NCI-H1105 (cell line): ENCODE data around the gene KLK6.
"Not testable (repeated sequence)": the region's sequence is repeated elsewhere in the genome, so short reads cannot be mapped to it uniquely, and the experiment has no call there.

Source experiments
- DNase-seq: peaks from one replicate; lab custom pipeline; 2025; lab: John Stamatoyannopoulos, UW

KLK6 gene

GRCh38 chr19:50992666-50993035 is 23.3 kb upstream of the KLK6 start:
- no peak for DNase-seq

GRCh38 chr19:50984416-50984815 is 15.0 kb upstream of the KLK6 start:
- DNase-seq, result not testable (repeated sequence)

- DNase-seq, result no peak
These were observed 14.4 kb upstream of the KLK6 start, which contains the start of gene KLK7 for GRCh38 chr19:50983625-50984292. Gene KLK7 (minus strand): TSS chr19:50983917. CDS start chr19:50982399, 1,518 bp downstream.

DNA sequence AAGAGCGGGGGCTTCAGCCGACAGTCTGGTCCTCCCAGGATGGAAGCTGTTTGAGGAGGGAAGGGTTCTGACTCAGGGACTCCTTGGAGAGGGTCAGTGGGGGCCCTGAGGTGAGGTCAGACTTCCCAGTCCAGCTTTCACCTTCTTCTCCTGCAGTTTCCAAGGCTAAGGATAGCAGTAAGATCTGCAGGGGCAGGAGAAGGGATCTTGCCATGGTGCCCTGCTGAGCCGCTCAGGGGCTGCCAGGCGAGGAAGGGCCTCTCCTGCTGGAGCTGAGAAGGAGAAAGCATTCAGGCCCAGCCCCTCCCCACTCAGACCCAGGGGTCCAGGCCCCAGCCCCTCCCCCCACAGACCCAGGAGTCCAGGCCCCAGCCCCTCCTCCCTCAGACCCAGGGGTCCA is 12.8 kb upstream of the KLK6 start:
- no peak for DNase-seq

GRCh38 chr19:50981587-50982146 is 12.3 kb upstream of the KLK6 start:
- DNase-seq, result no peak

DNA sequence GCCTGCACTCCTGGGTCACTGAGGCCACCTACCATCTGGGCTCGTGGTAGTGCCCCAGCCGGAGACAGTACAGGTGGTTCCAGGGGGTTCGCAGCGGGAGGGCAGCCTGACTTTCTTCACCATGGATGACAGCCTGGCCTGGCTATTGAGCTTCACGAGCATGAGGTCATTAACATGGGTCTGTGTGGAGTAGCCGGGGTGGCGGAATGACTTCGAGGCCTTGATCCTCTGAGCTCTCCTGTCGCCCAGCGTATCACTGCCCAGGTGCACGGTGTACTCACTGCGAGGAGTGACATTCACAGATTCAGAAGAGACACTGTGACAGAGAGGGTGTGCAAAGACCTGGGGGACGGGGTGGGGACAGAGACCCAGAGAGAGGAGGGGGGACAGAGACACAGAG is 10.8 kb upstream of the KLK6 start:
- DNase-seq, result no peak

- DNase-seq, result no peak
These were observed 10.4 kb upstream of the KLK6 start for GRCh38 chr19:50979758-50980157.

DNA sequence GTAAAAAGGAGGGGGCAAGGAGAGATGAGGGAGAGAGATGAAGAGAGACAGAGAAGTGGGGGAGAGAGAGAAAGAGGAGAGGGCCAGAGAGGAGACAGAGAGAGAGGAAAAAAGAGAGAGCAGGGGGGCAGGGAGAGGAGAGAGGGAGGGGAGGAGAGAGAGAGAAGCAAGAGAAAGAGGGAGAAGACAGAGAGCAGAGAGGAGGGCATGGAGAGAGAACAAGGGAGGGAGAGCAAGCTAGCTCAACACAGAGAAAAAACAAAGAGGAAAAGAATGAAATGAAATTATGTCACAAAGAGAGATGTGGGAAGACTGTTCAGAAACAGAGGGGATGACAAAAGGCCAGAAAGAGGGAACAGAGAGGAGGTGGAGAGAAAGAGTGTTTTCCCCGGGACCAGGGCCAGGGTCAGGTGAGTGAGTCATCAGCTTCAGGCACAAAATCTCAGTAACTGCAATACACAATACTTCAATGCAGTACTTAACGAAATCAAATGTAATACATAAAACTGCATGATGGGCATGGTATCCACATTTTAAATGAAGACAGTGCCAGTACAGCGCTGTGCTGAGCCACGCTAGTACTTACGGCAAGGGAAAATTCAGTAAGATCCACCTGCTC is 9.5 kb upstream of the KLK6 start:
- DNase-seq, result no peak

GRCh38 chr19:50977626-50978025 is 8.2 kb upstream of the KLK6 start:
- no peak for DNase-seq

DNA sequence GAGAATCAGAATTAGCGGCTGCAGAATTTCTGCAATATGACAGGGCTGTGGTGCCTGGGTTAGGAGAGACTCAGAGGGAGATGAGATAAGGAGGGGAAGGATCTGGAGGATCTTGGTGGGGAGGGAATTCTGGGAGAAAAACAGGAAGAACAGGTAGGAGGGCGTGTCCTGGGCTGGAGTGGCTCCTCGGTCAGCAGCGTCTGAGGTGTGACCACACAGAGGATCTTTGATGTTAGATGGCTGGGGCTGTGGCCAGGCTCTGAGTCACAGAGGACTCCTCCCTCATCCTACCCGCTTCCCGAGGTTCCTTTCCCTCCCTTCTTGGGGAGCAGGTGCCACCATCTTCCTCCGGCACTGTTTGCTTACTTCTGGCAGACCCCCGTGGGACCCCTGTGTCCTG is 6.4 kb upstream of the KLK6 start:
- no peak for DNase-seq

- no peak for DNase-seq
These were observed 5.5 kb upstream of the KLK6 start for GRCh38 chr19:50974702-50975556.

GRCh38 chr19:50972795-50973376 is 3.5 kb upstream of the KLK6 start:
- no peak for DNase-seq

- DNase-seq, result not testable (repeated sequence)
These were observed 419 bp upstream of the KLK6 start for GRCh38 chr19:50969810-50970209.

DNA sequence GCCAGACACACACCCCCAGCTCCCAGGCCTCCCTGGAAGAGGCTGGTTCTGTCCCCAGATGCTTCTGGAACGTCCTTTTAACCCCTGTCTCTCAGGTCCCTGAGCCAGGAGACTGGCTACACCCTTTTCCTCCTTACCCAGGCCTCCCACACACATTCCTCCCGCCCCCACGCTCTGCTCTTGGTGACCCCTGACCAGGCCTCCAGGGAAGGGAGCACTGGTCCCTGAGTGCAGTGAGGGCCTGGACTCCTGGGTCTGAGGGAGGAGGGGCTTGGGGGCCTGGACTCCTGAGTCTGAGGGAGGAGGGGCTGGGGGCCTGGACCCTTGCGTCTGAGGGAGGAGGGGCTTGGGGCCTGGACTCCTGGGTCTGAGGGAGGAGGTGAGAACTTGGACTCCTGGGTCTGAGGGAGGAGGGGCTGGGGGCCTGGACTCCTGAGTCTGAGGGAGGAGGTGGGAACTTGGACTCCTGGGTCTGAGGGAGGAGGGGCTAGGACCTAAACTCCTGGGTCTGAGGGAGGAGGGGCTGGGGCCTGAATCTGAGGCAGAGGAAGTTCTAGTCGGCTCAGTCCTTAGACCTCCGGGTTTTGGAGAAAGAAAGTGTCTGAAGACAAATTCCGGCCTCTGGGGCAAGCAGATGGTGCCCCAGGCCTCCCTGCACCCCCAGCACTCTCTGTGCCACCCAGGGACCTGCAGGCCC is 527 bp downstream of the KLK6 start:
- no peak for DNase-seq

GRCh38 chr19:50967929-50968715 is 1.3 kb downstream of the KLK6 start:
- DNase-seq, result no peak

DNA sequence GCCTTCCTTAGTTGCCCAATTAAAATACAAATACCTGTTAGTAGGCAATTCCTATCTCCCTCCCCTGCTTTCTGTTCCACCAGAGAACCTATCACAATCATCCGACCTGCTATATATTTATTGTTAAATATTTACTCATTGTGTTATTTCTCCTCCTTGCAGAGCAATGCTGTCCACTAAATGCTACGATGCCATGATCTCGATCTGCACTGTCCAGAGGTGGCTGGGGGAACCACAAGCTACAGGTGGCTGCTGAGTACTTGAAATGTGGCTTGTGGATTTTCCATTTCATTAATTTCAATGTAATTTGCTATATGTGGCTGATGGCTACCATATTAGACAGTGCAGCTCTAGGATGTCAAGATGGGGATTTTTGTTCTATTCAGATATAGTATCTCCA is 5.1 kb downstream of the KLK6 start:
- DNase-seq, result no peak

- no peak for DNase-seq
These were observed 6.0 kb downstream of the KLK6 start for GRCh38 chr19:50963381-50963780.

- no peak for DNase-seq
These were observed 7.1 kb downstream of the KLK6 start for GRCh38 chr19:50962245-50962644.

DNA sequence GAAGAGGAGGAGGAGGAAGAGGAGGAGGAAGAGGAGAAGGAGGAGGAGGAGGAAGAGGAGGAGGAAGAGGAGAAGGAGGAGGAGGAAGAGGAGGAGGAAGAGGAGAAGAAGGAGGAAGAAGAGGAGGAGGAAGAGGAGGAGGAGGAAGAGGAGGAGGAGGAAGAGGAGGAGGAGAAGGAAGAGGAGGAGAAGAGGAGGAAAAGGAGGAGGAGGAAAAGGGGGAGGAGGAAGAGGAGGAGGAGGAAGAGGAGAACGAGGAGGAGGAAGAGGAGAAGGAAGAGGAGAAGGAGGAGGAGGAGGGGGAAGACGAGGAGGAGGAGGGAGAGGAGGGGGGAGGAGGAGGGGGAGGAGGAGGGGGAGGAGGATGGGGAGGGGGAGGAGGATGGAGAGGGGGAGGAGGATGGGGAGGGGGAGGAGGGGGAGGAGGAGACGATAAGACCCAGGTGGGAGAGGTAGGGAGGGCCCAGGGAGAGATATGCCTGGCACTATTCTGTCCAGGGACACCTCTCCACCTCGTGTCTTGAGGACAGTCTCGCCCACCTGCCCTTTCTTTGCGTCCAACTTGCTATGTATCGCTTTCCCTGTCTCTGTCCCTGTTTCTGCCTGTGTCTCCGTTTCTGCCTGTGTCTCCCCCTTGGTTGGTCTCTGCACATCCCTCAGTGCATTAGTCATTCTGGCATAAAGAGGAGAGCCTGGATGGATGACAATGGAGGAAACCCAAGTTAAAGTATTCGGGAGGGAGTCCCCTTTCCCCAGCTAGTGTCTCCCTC is 9.5 kb downstream of the KLK6 start:
- DNase-seq, result no peak

DNA sequence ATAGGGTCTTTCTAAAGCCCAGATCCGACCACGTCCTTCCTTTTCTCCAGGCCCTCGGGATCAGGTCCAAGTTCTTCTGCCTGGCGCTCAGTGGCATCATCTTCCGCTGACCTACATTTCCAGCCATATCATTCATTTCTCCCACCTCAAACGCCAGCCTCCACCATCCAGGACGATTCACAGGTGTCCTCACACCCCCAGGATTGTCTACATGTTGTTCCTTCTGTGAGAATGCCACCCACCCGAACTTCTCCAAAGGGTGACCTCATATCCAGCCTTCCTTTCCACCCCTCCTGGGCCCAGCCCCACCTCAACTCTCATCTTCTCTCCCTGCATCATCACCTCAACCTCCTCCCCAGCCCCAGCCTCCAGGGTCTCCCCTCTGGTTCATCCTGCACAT is 11.8 kb downstream of the KLK6 start:
- DNase-seq, result no peak
